Astrocyte (in vitro differentiated cells and primary cell): ENCODE measurements around the gene RNU7-1. TPM values are rescaled to one million over a fixed set of nuclear protein-coding genes. Genes with fewer than 3 reads are reported as not detected.

Experiments used
- DNase-seq: peaks from one replicate; pipeline ENCODE4 v3.0.0-alpha.2; 2010; ENCODE audit warnings: low read depth
- FAIRE-seq: peaks from 2 replicates; lab custom pipeline; 2011; peaks lifted over from hg19 to GRCh38; lab: Jason Lieb, UNC
- H2AFZ ChIP-seq: 2 replicates; pipeline ENCODE4 v1.6.0; 2012; ENCODE audit warnings: low read depth, low read length, inconsistent platforms
- H3K27ac ChIP-seq: 2 replicates; pipeline ENCODE4 v1.5.1; 2011; ENCODE audit warnings: low read depth, low read length, inconsistent platforms
- H3K27me3 ChIP-seq: 2 replicates; pipeline ENCODE4 v1.6.0; 2011; ENCODE audit warnings: low read length, inconsistent platforms; ENCODE audit not compliant: insufficient read depth
- H3K36me3 ChIP-seq: 2 replicates; pipeline ENCODE4 v1.5.1; 2011; ENCODE audit warnings: low read length, inconsistent platforms; ENCODE audit not compliant: insufficient read depth
- H3K4me1 ChIP-seq: 2 replicates; pipeline ENCODE4 v1.5.1; 2011; ENCODE audit warnings: low read length, inconsistent platforms; ENCODE audit not compliant: insufficient read depth
- H3K4me2 ChIP-seq: 2 replicates; pipeline ENCODE4 v1.6.0; 2012; ENCODE audit warnings: low read length, inconsistent platforms
- H3K4me3 ChIP-seq: 2 replicates; pipeline ENCODE4 v1.5.1; 2011; ENCODE audit warnings: low read depth, mild to moderate bottlenecking, low read length, inconsistent platforms; ENCODE audit not compliant: insufficient read depth
- H3K79me2 ChIP-seq: 2 replicates; pipeline ENCODE4 v1.6.0; 2012; ENCODE audit warnings: mild to moderate bottlenecking, low read length, inconsistent platforms; ENCODE audit not compliant: insufficient read depth
- H3K9ac ChIP-seq: 2 replicates; pipeline ENCODE4 v1.6.0; 2012; ENCODE audit warnings: mild to moderate bottlenecking, low read length, inconsistent platforms
- H3K9me3 ChIP-seq: 2 replicates; pipeline ENCODE4 v1.5.1; 2012; ENCODE audit warnings: low read depth, mild to moderate bottlenecking, low read length, inconsistent platforms; ENCODE audit not compliant: insufficient read depth
- H4K20me1 ChIP-seq: 2 replicates; pipeline ENCODE4 v1.6.0; 2012; ENCODE audit warnings: low read length, inconsistent platforms; ENCODE audit not compliant: insufficient read depth
- H3K27ac Mint-ChIP-seq: one replicate; pipeline ENCODE4 v1.8.0; 2021; ENCODE audit warnings: mild to moderate bottlenecking, mixed read lengths; ENCODE audit not compliant: unreplicated experiment
- H3K27me3 Mint-ChIP-seq: one replicate; pipeline ENCODE4 v1.8.0; 2021; ENCODE audit warnings: low read depth, mixed read lengths; ENCODE audit not compliant: unreplicated experiment
- H3K36me3 Mint-ChIP-seq: one replicate; pipeline ENCODE4 v1.8.0; 2021; ENCODE audit warnings: low read depth, mixed read lengths; ENCODE audit not compliant: unreplicated experiment
- H3K4me1 Mint-ChIP-seq: one replicate; pipeline ENCODE4 v1.8.0; 2021; ENCODE audit warnings: low read depth, mixed read lengths; ENCODE audit not compliant: unreplicated experiment
- H3K4me3 Mint-ChIP-seq: one replicate; pipeline ENCODE4 v1.8.0; 2021; ENCODE audit warnings: mild to moderate bottlenecking, moderate library complexity, mixed read lengths; ENCODE audit not compliant: unreplicated experiment
- H3K9me3 Mint-ChIP-seq: one replicate; pipeline ENCODE4 v1.8.0; 2021; ENCODE audit warnings: mild to moderate bottlenecking, mixed read lengths; ENCODE audit not compliant: unreplicated experiment
- CTCF ChIP-seq: IDR thresholded peaks from 2 replicates; pipeline ENCODE4 v1.5.1; 2011; ENCODE audit warnings: low read depth, mild to moderate bottlenecking, inconsistent platforms, low read length, moderate library complexity; ENCODE audit not compliant: insufficient read depth
- EZH2 ChIP-seq: IDR thresholded peaks from 2 replicates; pipeline ENCODE4 v1.6.1; 2012; ENCODE audit warnings: mild to moderate bottlenecking, low read length, inconsistent platforms; ENCODE audit not compliant: insufficient read depth
- total RNA-seq: library from RNA; stranded (reverse); gene quantifications from 2 replicates; pipeline ENCODE4 v1.2.1, GENCODE V29; 2021

RNU7-1 gene
- total RNA-seq, 1 donor from 2014 or later: not detected

GRCh38 chr12:6950811-6951540, 7.4 kb downstream of the RNU7-1 start, which contains the start of gene PTPN6:
Gene PTPN6 (plus strand): TSS chr12:6951356. CDS start chr12:6951513, 157 bp downstream.
- no peaks in the 10 kb centered on the region for H3K36me3 ChIP-seq
- H3K4me3 ChIP-seq: no peak within 1 kb of the TSS
- TF ChIP-seq CTCF (no peak), EZH2 (no peak)
- no peak within 1 kb of the TSS for H3K4me2 ChIP-seq
- no peaks in the 10 kb centered on the region for H3K27me3 ChIP-seq
- H2AFZ ChIP-seq: peak within 1 kb of the TSS; percentile 56
- H3K4me1 ChIP-seq: peaks cover 19% of the 10 kb centered on the region
- Mint-ChIP-seq H3K9me3 (no peaks in the 10 kb centered on the region), H3K27ac (peak within 1 kb of the TSS; percentile 26), H3K36me3 (no peaks in the 10 kb centered on the region), H3K27me3 (no peaks in the 10 kb centered on the region), H3K4me1 (peaks cover 22% of the 10 kb centered on the region), H3K4me3 (no peak within 1 kb of the TSS)
- H3K9me3 ChIP-seq: no peaks in the 10 kb centered on the region
- no peaks in the 10 kb centered on the region for H3K79me2 ChIP-seq
- DNase-seq: no peak
- peaks cover 7% of the 10 kb centered on the region for H4K20me1 ChIP-seq
- no peak within 1 kb of the TSS for H3K27ac ChIP-seq
- H3K9ac ChIP-seq: no peak within 1 kb of the TSS
- FAIRE-seq: no peak

GRCh38 chr12:6951551-6952120, 8.0 kb downstream of the RNU7-1 start:
- H3K27me3 ChIP-seq: no peaks in the 10 kb centered on the region
- Mint-ChIP-seq H3K4me3 (no peak overlapping the region), H3K27ac (no peak overlapping the region), H3K36me3 (no peaks in the 10 kb centered on the region), H3K27me3 (no peaks in the 10 kb centered on the region), H3K9me3 (no peaks in the 10 kb centered on the region), H3K4me1 (peaks cover 19% of the 10 kb centered on the region)
- no peak overlapping the region for H2AFZ ChIP-seq
- no peak for TF ChIP-seq EZH2
- H3K9me3 ChIP-seq: no peaks in the 10 kb centered on the region
- no peak overlapping the region for H3K9ac ChIP-seq
- DNase-seq: no peak
- H3K4me1 ChIP-seq: peaks cover 19% of the 10 kb centered on the region
- no peaks in the 10 kb centered on the region for H3K36me3 ChIP-seq
- H4K20me1 ChIP-seq: peaks cover 6% of the 10 kb centered on the region
- H3K27ac ChIP-seq: no peak overlapping the region
- no peak overlapping the region for H3K4me2 ChIP-seq
- no peak for FAIRE-seq
- no peak overlapping the region for H3K4me3 ChIP-seq
- no peaks in the 10 kb centered on the region for H3K79me2 ChIP-seq

GRCh38 chr12:6952121-6952862, 8.7 kb downstream of the RNU7-1 start:
- Mint-ChIP-seq H3K9me3 (no peaks in the 10 kb centered on the region), H3K4me1 (peaks cover 19% of the 10 kb centered on the region), H3K27ac (no peak overlapping the region), H3K36me3 (peaks cover 2% of the 10 kb centered on the region), H3K4me3 (no peak overlapping the region), H3K27me3 (peaks cover 4% of the 10 kb centered on the region)
- Histone ChIP-seq H3K4me3 (no peak overlapping the region), H3K36me3 (no peaks in the 10 kb centered on the region), H4K20me1 (no peaks in the 10 kb centered on the region), H3K9ac (no peak overlapping the region), H2AFZ (peak overlapping the region; percentile 56), H3K4me2 (peak overlapping the region; percentile 39), H3K79me2 (no peaks in the 10 kb centered on the region), H3K4me1 (peaks cover 19% of the 10 kb centered on the region), H3K27ac (no peak overlapping the region), H3K9me3 (no peaks in the 10 kb centered on the region), H3K27me3 (no peaks in the 10 kb centered on the region)
- DNase-seq: no peak
- no peak for TF ChIP-seq EZH2
- no peak for TF ChIP-seq CTCF
- FAIRE-seq: no peak
